Stimulated activated CD4-positive, alpha-beta T cell treated with anti-CD3 and anti-CD28 coated beads, Interleukin-1b, Interleukin-23, amount 100 ng/mL, for 4 hours (primary cell): ENCODE results near the gene TNFSF9.

Experiments
- DNase-seq, 2 donors: peaks; one replicate each; pipeline ENCODE4 v3.0.0-alpha.2; 2020; ENCODE audit warnings: low read depth in 2 of 2

TNFSF9 gene

GRCh38 chr19:6530386-6531162 lies at the start of gene TNFSF9:
TSS of gene TNFSF9 (plus strand) at chr19:6531026. CDS start at chr19:6531037, 11 bp downstream.
- peak; percentile 78 to 80 for DNase-seq

GRCh38 chr19:6481541-6482342 lies 49.1 kb upstream of the TNFSF9 start, which contains the start of gene DENND1C:
TSS of gene DENND1C (minus strand) at chr19:6481787. CDS start at chr19:6481695, 92 bp downstream.
- DNase-seq, result peak; percentile 44 to 63

GRCh38 chr19:6482343-6482686 lies 48.5 kb upstream of the TNFSF9 start:
- DNase-seq, result no peak

DNA sequence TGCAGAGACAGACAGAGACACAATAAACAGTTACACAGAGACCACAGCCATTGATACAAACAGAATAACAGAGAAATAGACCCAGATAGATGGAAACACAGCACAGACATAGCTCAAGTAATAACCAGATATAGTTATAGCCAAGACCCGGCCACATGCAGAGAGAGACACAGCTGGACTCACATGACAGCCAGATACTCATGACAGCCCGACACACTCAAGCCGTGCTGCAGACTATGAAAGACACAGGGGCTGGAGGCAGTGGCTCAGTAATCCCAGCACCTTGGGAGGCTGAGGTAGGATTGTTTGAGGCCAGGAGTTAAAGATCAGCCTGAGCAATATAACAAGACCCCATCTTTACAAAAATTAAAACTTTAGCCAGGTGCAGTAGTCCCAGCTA lies 47.6 kb upstream of the TNFSF9 start:
- DNase-seq, result no peak

GRCh38 chr19:6484230-6484629 lies 46.6 kb upstream of the TNFSF9 start:
- no peak for DNase-seq

DNA sequence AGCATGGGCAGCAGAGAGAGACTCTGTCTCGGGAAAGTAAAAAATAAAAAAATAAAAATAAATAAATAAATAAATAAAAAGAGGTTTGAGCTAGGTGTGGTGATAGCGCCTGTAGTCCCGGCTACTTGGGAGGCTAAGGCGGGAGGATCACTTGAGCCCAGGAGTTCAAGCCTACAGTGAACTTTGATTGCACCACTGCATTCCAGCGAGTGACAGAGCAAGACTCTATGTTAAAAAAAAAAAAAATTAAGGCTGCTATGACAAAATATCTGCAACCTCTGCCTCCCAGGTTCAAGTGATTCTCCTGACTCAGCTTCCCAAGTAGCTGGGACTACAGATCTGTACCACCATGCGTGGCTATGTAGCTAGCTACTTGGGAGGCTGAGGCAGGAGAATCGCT lies 46.0 kb upstream of the TNFSF9 start:
- no peak for DNase-seq

GRCh38 chr19:6489278-6490061 lies 41.4 kb upstream of the TNFSF9 start:
- no peak for DNase-seq

DNA sequence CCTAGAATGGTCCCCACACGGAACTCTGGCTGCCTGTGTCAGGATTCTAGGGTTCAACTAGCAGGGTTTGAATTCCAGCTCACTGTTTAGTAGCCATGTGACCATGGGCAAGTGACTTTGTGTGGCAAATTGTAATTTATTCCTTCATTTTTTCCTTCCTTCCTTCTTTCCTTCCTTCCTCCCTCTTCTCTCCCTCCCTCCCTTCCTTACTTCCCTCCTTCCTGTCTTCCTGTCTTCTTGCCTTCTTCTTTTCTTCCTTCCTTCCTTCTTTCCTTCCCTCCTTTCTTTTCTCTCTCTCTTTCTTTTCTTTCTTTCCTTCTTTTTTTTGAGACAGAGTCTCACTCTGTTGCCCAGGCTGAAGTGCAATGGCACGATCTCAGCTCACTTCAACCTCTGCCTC lies 40.7 kb upstream of the TNFSF9 start:
- DNase-seq, result no peak

DNA sequence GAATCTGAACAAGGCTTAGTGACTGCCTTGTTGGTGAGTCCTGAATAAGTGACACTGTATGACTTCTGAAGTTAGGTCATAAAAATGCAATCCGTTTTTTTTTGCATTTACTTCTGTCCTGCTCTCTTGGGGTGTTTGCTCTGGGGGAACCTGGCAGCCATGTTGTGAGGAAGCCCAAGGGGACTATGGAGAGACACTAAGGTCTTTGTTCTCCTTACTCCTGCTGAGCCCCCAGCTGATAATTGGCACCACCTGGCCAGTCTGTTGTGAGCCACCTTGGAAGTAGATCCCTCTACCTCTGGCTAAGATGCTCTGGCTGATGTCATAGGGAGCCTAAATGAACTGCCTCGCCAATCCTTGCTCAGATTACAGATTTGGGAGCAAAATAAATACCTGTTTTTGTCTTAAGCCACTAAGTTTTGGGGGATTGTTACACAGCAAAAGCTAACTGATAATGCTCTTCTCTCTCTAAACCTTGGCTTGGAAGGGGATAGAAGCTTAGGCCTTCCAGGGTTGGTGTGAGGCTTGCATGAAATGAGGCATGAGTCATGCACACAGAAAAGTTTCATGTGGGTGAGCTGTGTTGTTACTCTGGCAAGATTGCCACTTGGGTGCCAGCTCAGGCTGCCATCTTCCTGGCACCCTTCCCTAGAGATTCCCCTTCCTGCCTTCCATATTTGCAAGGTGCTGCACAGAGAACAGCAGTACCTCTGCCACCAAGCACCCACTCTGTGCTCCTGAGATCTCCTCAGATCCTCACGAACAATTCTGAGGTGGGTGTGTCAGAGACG lies 38.8 kb upstream of the TNFSF9 start:
- DNase-seq, result no peak

GRCh38 chr19:6494438-6495036 lies 36.3 kb upstream of the TNFSF9 start:
- DNase-seq, result no peak

GRCh38 chr19:6495947-6496346 lies 34.9 kb upstream of the TNFSF9 start:
- no peak for DNase-seq

GRCh38 chr19:6498294-6499036 lies 32.4 kb upstream of the TNFSF9 start:
- DNase-seq, result no peak

- DNase-seq, result no peak
These were observed 31.6 kb upstream of the TNFSF9 start for GRCh38 chr19:6499052-6499790.

DNA sequence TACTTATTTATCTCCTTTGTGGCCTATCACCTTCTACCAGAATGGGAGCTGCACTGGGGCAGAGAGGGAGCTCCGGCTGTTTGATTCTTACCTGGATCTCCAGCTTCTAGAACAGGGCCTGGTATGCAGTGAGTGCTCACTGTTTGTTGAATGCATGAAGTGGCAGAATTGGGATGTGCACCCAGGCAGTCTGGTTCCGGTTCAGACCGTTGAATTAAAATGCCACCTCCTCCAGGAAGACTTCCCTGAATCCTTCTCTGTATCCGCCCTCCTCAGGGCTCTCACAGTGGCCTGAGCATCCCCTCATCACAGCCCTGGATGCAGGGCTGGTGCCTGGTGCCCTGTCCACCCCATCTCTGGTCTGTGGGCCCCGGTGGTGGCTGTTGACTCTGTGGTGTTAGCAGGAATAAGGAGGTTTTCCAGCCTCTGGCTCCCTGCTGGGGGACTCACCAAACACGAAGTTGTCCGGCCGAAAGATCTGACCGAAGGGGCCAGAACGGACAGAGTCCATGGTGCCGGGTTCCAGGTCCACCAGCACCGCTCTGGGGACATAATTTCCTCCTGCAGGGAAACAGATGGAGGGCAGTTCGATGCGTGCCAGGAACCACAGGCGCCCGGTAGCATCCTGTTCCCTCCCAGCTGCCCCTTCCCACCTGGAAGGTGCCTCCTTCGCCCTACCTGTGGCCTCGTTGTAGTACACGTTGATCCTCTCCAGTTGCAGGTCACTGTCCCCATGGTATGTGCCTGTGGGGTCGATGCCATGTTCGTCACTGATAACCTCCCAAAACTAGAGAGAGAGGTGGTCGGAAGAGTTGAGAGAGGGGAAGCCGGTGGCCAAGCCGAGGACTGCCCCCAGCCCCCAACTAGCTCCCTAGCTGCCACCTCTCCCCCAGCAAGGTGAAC lies 29.7 kb upstream of the TNFSF9 start:
- DNase-seq, result no peak

DNA sequence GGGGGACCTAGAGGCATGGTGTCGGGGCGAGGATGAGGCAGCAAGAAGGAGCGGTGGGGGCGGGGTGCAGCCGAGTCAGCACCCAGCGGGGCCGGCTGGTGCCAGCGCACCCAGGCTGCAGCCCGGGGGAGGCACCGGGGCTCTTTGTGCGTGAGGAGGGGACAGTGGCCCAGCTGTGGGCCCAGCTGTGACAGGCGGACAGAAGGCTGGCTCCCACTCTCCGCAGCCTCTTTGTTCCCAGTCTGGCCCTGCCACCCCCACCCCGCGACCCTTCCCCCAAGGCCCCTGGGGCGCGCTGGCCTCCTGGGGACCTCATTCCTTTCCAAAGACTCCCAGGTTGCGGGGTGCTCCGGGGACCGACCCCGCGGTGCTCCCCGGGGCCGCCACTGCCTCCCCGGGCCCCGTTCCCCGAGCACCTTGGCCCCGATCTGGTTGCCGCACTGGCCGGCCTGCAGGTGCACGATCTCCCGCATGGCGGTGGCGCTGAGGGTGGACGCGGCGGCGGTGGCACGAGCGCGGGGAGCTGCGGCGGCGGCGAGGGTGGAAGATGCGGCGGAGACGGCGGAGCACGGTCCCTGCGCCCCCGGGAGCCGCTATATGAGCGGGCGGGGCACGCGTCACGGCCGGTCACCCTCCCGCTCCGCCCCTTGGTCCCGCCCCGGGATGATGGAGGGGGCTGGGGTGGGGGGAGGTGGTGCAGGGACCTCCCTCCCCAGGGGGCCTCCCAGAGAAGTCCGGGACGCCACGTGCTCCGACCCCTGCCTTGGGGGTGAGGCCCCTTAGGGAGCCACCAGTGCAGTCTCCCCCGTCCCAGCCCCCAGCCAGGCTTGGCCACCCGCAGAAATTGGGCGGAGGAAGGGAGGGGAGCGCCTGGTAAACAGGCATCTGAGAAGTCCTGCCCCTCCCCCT lies 28.8 kb upstream of the TNFSF9 start, which contains the start of gene TUBB4A:
Gene TUBB4A, minus strand, starts transcription at position 570 of the 909 bp plus-strand sequence. Its CDS starts 97 bp downstream, at position 473.
- peak in 1 of 2 donors; percentile 53 for DNase-seq

GRCh38 chr19:6503407-6504201 lies 27.2 kb upstream of the TNFSF9 start:
- DNase-seq, result no peak
